K562 (cell line): ENCODE results near the gene KLHL12. TPM values are rescaled to one million over a fixed set of nuclear protein-coding genes. Genes with fewer than 3 reads are reported as not detected.

ENCODE experiments used
- ARNT ChIP-seq, 2 experiments: fragments of 450-650 bp; IDR thresholded peaks; 2 replicates each; pipeline ENCODE4 v1.6.1; 2016; ENCODE audit warnings: mild to moderate bottlenecking in 1 of 2
- CREB1 ChIP-seq, 2 experiments: sonication (generic) in 1 of 2; formaldehyde crosslinking in 1 of 2; IDR thresholded peaks; 2 replicates each; pipeline versions ENCODE4 v1.6.1 to v1.8.0; 2012 to 2022; ENCODE audit warnings: inconsistent platforms in 1 of 2, mild to moderate bottlenecking in 1 of 2, missing genetic modification reagents in 1 of 2, moderate library complexity in 1 of 2
- KAT2B ChIP-seq: IDR thresholded peaks from one replicate; pipeline ENCODE4 v1.6.1; 2012; ENCODE audit warnings: low read depth, mild to moderate bottlenecking, control low read depth, inconsistent platforms, low read length, moderate library complexity
- MAFG ChIP-seq: fragments of 450-650 bp; conservative IDR thresholded peaks from 2 replicates; pipeline ENCODE4 v1.6.1; 2016; ENCODE audit warnings: missing genetic modification characterization, missing compliant biosample characterization
- RBM15 ChIP-seq: fragments of 200-400 bp; formaldehyde crosslinking; IDR thresholded peaks from 2 replicates; pipeline ENCODE4 v1.6.1; 2018; ENCODE audit warnings: mild to moderate bottlenecking, low read length, moderate library complexity; ENCODE audit not compliant: insufficient read depth
- RFX1 ChIP-seq: fragments of 450-650 bp; IDR thresholded peaks from 2 replicates; pipeline ENCODE4 v1.6.1; 2016; ENCODE audit warnings: mild to moderate bottlenecking, moderate library complexity
- SETDB1 ChIP-seq: IDR thresholded peaks from one replicate; pipeline ENCODE4 v1.6.1; 2012; ENCODE audit warnings: low read length, control low read depth, inconsistent platforms
- SMAD4 ChIP-seq: fragments of 250-450 bp; sonication (Bioruptor Pico); conservative IDR thresholded peaks from 2 replicates; pipeline ENCODE4 v1.8.0; 2021; ENCODE audit warnings: inconsistent platforms, mild to moderate bottlenecking, moderate library complexity
- XRCC5 ChIP-seq: fragments of 200-400 bp; formaldehyde crosslinking; IDR thresholded peaks from 2 replicates; pipeline ENCODE4 v1.6.1; 2017; ENCODE audit warnings: low read depth, mild to moderate bottlenecking, low read length
- ZNF184 ChIP-seq: sonication (generic); formaldehyde crosslinking; IDR thresholded peaks from 2 replicates; pipeline ENCODE4 v1.5.0; 2020; ENCODE audit warnings: missing genetic modification reagents
- ZNF23 ChIP-seq: fragments of 250-450 bp; sonication (Bioruptor Pico); IDR thresholded peaks from 2 replicates; pipeline ENCODE4 v1.4.0; 2020; ENCODE audit warnings: mild to moderate bottlenecking
- ZNF253 ChIP-seq: fragments of 250-450 bp; sonication (Bioruptor Pico); conservative IDR thresholded peaks from 2 replicates; pipeline ENCODE4 v1.6.1; 2021; ENCODE audit warnings: mild to moderate bottlenecking
- ZNF445 ChIP-seq: fragments of 250-450 bp; sonication (Bioruptor Pico); IDR thresholded peaks from 2 replicates; pipeline ENCODE4 v1.4.0; 2020; ENCODE audit warnings: low read depth, mild to moderate bottlenecking, moderate library complexity
- ZNF695 ChIP-seq: fragments of 450-650 bp; formaldehyde crosslinking; IDR thresholded peaks from 2 replicates; pipeline ENCODE4 v1.4.0; 2020; ENCODE audit warnings: mild to moderate bottlenecking, moderate library complexity
- ZSCAN29 ChIP-seq: fragments of 450-650 bp; IDR thresholded peaks from 2 replicates; pipeline ENCODE4 v1.6.1; 2017
- polyA plus RNA-seq, 8 experiments: library from polyadenylated mRNA; depleted of rRNA in 4 of 8; stranded (reverse) in 5 of 8; unstranded in 3 of 8; fragments of >200 nt; fragmentation: Nextera tagmentation in 2 of 8; fragmentation: Illumina TruSeq in 1 of 8; extraction: Ambion mirVana in 2 of 8; extraction: Trizol in 1 of 8; gene quantifications; 2 replicates each; pipeline versions ENCODE4 v1.2.1 to v1.2.3, GENCODE V29; 2011 to 2014; ENCODE audit warnings: inconsistent platforms in 1 of 8, missing spikeins in 1 of 8
- total RNA-seq, 7 experiments: library from RNA; depleted of rRNA in 6 of 7; stranded (reverse); fragments of >200 nt in 6 of 7; fragmentation: Illumina TruSeq in 2 of 7; extraction: Trizol in 2 of 7; gene quantifications; 2 replicates each; pipeline versions ENCODE4 v1.2.1 to v1.2.3, GENCODE V29; 2011 to 2021; ENCODE audit warnings: low replicate concordance in 1 of 7
- TF ChIP-seq, protein P1 (sequence below): fragments of 450-650 bp; formaldehyde crosslinking; IDR thresholded peaks from 2 replicates; pipeline ENCODE4 v1.4.0; 2020; ENCODE audit warnings: mild to moderate bottlenecking, moderate library complexity
- TF ChIP-seq, protein P2 (sequence below): fragments of 250-450 bp; sonication (Bioruptor Pico); IDR thresholded peaks from 2 replicates; pipeline ENCODE4 v1.5.0; 2020; ENCODE audit warnings: mild to moderate bottlenecking
- TF ChIP-seq, protein P3 (sequence below): sonication (generic); formaldehyde crosslinking; IDR thresholded peaks from 2 replicates; pipeline ENCODE4 v1.8.0; 2022; ENCODE audit warnings: mild to moderate bottlenecking, low read depth, missing genetic modification reagents
- TF ChIP-seq, protein P4 (sequence below): fragments of 250-450 bp; sonication (Bioruptor Pico); IDR thresholded peaks from 2 replicates; pipeline ENCODE4 v1.4.0; 2020; ENCODE audit warnings: mild to moderate bottlenecking, moderate library complexity, borderline replicate concordance

Gene KLHL12
- total and polyA plus RNA-seq, 9 of the 15 experiments (the other 6 are each of a cell fraction or from before 2014, with no cell fraction given): 23.1 to 85.1 (median 35.0) TPM

DNA sequence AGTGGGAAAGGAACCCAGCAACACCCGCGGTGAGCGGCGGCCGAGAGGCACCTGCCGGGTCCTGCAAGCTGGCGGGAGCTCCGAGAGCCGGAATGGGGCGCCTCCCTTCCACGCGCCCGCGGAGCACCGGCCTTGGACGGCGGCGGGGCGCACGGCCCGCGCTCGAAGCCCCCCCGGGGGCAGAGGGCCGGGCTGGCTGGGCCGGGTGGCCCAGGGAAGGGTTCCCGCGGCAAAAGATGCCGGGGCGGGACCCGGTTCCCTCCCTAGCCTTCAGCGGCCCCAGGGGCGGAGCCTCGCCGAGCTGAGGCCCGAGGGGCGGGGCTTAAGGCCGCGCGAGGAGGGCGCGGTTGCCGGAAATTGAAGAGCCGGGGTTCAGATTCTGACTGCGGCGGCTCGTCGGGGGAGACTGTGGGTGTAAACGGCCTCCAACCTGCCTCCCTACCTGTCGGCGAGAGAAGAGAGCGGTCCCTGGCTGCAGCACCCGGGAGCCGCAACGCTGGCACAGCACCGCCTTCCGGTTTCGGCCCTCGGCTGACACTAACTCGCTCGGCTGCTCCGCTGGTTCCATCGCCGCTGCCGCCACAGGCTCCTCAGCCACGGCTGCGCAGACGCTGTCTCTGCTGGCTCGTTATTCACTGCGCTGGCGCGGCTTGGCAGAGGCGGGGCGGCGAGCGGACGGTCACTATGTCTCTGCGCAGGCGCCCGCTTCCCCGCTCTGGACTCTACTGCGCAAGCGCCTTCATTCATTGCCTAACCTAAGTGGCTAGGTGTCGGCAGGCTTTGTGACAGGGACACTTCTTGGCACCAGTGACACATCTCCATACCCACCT is 38.3 kb downstream of the KLHL12 start, which contains the start of gene RABIF (continued):
- TF ChIP-seq, protein P1, sequence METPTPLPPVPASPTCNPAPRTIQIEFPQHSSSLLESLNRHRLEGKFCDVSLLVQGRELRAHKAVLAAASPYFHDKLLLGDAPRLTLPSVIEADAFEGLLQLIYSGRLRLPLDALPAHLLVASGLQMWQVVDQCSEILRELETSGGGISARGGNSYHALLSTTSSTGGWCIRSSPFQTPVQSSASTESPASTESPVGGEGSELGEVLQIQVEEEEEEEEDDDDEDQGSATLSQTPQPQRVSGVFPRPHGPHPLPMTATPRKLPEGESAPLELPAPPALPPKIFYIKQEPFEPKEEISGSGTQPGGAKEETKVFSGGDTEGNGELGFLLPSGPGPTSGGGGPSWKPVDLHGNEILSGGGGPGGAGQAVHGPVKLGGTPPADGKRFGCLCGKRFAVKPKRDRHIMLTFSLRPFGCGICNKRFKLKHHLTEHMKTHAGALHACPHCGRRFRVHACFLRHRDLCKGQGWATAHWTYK (CRISPR knock-in tag): peak; percentile 71
- TF ChIP-seq CREB1 (IDR thresholded peaks at IDR 0.05) (peak; percentile 13; the same call in 1 of the 2 replicates), CREB1 (CRISPR knock-in tag; IDR thresholded peaks at IDR 0.05) (peak; percentile 24), RFX1 (no peak), ARNT (IDR thresholded peaks at IDR 0.05) (no peak), ZNF23 (CRISPR knock-in tag) (no peak), XRCC5 (0 out of 2 replicates have a peak, but pooled peaks have one; percentile 40), SMAD4 (CRISPR knock-in tag) (peak; percentile 63; the same call in 1 of the 2 replicates), ZNF445 (CRISPR knock-in tag) (no peak), MAFG (tag) (no peak), SETDB1 (peak; percentile 85), ZNF253 (CRISPR knock-in tag) (no peak), RBM15 (0 out of 2 replicates have a peak, but pooled peaks have one; percentile 80), KAT2B (no peak), ZSCAN29 (0 out of 2 replicates have a peak, but pooled peaks have one; percentile 69), ZNF184 (CRISPR knock-in tag) (no peak), ZNF695 (CRISPR knock-in tag) (no peak)
- TF ChIP-seq, protein P2, sequence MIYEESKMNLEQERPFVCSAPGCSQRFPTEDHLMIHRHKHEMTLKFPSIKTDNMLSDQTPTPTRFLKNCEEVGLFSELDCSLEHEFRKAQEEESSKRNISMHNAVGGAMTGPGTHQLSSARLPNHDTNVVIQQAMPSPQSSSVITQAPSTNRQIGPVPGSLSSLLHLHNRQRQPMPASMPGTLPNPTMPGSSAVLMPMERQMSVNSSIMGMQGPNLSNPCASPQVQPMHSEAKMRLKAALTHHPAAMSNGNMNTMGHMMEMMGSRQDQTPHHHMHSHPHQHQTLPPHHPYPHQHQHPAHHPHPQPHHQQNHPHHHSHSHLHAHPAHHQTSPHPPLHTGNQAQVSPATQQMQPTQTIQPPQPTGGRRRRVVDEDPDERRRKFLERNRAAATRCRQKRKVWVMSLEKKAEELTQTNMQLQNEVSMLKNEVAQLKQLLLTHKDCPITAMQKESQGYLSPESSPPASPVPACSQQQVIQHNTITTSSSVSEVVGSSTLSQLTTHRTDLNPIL (CRISPR knock-in tag): no peak
- TF ChIP-seq, protein P3, sequence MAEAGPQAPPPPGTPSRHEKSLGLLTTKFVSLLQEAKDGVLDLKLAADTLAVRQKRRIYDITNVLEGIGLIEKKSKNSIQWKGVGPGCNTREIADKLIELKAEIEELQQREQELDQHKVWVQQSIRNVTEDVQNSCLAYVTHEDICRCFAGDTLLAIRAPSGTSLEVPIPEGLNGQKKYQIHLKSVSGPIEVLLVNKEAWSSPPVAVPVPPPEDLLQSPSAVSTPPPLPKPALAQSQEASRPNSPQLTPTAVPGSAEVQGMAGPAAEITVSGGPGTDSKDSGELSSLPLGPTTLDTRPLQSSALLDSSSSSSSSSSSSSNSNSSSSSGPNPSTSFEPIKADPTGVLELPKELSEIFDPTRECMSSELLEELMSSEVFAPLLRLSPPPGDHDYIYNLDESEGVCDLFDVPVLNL (CRISPR knock-in tag): peak; percentile 76; the same call in 1 of the 2 replicates
- TF ChIP-seq, protein P4, sequence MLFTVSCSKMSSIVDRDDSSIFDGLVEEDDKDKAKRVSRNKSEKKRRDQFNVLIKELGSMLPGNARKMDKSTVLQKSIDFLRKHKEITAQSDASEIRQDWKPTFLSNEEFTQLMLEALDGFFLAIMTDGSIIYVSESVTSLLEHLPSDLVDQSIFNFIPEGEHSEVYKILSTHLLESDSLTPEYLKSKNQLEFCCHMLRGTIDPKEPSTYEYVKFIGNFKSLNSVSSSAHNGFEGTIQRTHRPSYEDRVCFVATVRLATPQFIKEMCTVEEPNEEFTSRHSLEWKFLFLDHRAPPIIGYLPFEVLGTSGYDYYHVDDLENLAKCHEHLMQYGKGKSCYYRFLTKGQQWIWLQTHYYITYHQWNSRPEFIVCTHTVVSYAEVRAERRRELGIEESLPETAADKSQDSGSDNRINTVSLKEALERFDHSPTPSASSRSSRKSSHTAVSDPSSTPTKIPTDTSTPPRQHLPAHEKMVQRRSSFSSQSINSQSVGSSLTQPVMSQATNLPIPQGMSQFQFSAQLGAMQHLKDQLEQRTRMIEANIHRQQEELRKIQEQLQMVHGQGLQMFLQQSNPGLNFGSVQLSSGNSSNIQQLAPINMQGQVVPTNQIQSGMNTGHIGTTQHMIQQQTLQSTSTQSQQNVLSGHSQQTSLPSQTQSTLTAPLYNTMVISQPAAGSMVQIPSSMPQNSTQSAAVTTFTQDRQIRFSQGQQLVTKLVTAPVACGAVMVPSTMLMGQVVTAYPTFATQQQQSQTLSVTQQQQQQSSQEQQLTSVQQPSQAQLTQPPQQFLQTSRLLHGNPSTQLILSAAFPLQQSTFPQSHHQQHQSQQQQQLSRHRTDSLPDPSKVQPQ: no peak
